Measurements from ENCODE around the gene C3orf20. TPM values are rescaled to one million over a fixed set of nuclear protein-coding genes. Genes with fewer than 3 reads are reported as not detected.

The C3orf20 gene
- total and polyA plus RNA-seq, 9 of the 15 experiments (the other 6 are each of a cell fraction or from before 2014, with no cell fraction given), result 0.04 TPM; not detected in 8

DNA sequence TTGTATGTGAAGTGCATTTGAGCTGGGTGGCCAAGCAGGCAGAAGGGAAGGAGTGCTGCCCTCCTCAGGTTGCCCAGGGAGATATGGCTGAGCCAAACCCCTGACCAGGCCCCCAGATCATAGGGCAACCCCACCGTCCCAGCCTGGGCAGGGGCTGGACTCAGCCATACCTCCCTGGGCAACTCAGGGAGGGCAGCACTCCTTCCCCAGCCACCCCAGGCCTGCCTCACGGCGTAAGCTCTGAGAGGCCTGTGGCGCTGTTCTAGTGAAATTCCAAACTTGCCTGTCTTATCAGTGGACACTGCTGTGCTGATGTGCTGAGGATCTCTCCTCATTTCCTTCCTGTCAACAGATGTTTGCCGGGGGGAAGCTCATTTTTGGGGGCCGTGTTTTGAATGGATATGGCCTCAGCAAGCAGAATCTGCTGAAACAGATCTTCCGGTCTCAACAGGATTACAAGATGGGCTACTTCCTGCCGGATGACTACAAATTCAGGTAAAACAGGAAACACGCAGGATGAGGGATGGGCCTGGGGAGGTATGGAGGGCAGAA lies 86.3 kb downstream of the C3orf20 start:
- ChIA-PET POLR2A (interaction anchor here (0.6 to 0.7 kb wide), 2 partner anchors 94 to 110 kb away, joined by 3 to 4 read pairs; partner anchors contain the start of gene CCDC174), CTCF (ENCODE audit: low intra/inter-chr PET ratio) (no interaction called here)
- no peaks in the 10 kb centered on the region for H4K20me1 ChIP-seq (replicated peaks; ENCODE audit: control insufficient read depth, insufficient read depth, low read length)
- intact Hi-C loops (cut with micrococcal nuclease) (no loop called here), in situ Hi-C loops (cut with MboI) (no loop called here)
- peak overlapping the region; percentile 61 for H2AFZ ChIP-seq (ENCODE audit: low read depth, low read length)
- WGBS (ENCODE audit: insufficient coverage, low coverage, missing lambda C conversion rate), result 18% methylated on average over 9 of the region's 9 CpGs
- H3K27me3 ChIP-seq (ENCODE audit: control insufficient read depth in 2 of 2, insufficient read depth in 2 of 2, low read length in 2 of 2), result peaks cover 7 to 50% of the 10 kb centered on the region in 2 experiments; a peak in 3 of 5 replicates
- H3K4me3 ChIP-seq, result no peak overlapping the region
- H3K9ac ChIP-seq (ENCODE audit: insufficient read depth in 1 of 2, low read depth in 2 of 2, low read length in 2 of 2), result peak overlapping the region; percentile 5 to 30; a peak in 3 of 4 replicates
- no TSS peak for BruUV-seq (replicated peaks)
- no peaks in the 10 kb centered on the region for H3K79me2 ChIP-seq (ENCODE audit: control insufficient read depth, insufficient read depth, low read length)
- no peaks in the 10 kb centered on the region for H3K9me1 ChIP-seq (ENCODE audit: control insufficient read depth, insufficient read depth, low read length)
- no peak overlapping the region for H3K27ac ChIP-seq (ENCODE audit: extremely low read depth, low read depth, low read length)
- peak overlapping the region; percentile 42; the same call in 1 of the 2 replicates for H3K4me2 ChIP-seq (ENCODE audit: insufficient read depth, low read length)
- FAIRE-seq (peak; percentile 49), DNase-seq (ENCODE audit: extremely low read depth in 1 of 4, low spot score in 3 of 4) (peak in 2 of 4 experiments; percentile 18 to 36), ATAC-seq (peak; percentile 67)
- no peaks in the 10 kb centered on the region for H3K9me3 ChIP-seq (replicated peaks; ENCODE audit: control insufficient read depth, insufficient read depth, low read depth, low read length)
- no peaks in the 10 kb centered on the region for H3K36me3 ChIP-seq (ENCODE audit: control insufficient read depth, insufficient read depth, low read length)
- H3K4me1 ChIP-seq (replicated peaks in 1 of 2; ENCODE audit: control insufficient read depth in 2 of 2, insufficient read depth in 2 of 2, low read length in 2 of 2), result peaks cover 10 to 18% of the 10 kb centered on the region in 2 experiments; a peak in 3 of 5 replicates
- TF ChIP-seq ZNF165 (CRISPR knock-in tag; IDR thresholded peaks at IDR 0.05; ENCODE audit: borderline replicate concordance), result no peak
- no peak for TF ChIP-seq FOS (IDR thresholded peaks at IDR 0.05; ENCODE audit: extremely low read depth, insufficient read length)
- TF ChIP-seq, protein P1, sequence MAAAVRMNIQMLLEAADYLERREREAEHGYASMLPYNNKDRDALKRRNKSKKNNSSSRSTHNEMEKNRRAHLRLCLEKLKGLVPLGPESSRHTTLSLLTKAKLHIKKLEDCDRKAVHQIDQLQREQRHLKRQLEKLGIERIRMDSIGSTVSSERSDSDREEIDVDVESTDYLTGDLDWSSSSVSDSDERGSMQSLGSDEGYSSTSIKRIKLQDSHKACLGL (CRISPR knock-in tag; IDR thresholded peaks at IDR 0.05; ENCODE audit: borderline replicate concordance, poor library complexity, severe bottlenecking), result no peak
- TF ChIP-seq, protein P2, sequence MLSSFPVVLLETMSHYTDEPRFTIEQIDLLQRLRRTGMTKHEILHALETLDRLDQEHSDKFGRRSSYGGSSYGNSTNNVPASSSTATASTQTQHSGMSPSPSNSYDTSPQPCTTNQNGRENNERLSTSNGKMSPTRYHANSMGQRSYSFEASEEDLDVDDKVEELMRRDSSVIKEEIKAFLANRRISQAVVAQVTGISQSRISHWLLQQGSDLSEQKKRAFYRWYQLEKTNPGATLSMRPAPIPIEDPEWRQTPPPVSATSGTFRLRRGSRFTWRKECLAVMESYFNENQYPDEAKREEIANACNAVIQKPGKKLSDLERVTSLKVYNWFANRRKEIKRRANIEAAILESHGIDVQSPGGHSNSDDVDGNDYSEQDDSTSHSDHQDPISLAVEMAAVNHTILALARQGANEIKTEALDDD (IDR thresholded peaks at IDR 0.05), result no peak
- TF ChIP-seq, protein P3, sequence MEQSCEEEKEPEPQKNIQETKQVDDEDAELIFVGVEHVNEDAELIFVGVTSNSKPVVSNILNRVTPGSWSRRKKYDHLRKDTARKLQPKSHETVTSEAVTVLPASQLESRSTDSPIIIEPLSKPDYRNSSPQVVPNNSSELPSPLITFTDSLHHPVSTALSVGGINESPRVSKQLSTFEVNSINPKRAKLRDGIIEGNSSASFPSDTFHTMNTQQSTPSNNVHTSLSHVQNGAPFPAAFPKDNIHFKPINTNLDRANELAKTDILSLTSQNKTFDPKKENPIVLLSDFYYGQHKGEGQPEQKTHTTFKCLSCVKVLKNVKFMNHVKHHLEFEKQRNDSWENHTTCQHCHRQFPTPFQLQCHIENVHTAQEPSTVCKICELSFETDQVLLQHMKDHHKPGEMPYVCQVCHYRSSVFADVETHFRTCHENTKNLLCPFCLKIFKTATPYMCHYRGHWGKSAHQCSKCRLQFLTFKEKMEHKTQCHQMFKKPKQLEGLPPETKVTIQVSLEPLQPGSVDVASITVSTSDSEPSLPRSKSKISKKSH (CRISPR knock-in tag; IDR thresholded peaks at IDR 0.05), result no peak
- TF ChIP-seq YBX1 (IDR thresholded peaks at IDR 0.05), result no peak
- TF ChIP-seq NFATC3 (IDR thresholded peaks at IDR 0.05), result no peak
- no peak for TF ChIP-seq NCOA2 (IDR thresholded peaks at IDR 0.05; ENCODE audit: partially characterized antibody in 2 of 2)
- TF ChIP-seq, protein P4, sequence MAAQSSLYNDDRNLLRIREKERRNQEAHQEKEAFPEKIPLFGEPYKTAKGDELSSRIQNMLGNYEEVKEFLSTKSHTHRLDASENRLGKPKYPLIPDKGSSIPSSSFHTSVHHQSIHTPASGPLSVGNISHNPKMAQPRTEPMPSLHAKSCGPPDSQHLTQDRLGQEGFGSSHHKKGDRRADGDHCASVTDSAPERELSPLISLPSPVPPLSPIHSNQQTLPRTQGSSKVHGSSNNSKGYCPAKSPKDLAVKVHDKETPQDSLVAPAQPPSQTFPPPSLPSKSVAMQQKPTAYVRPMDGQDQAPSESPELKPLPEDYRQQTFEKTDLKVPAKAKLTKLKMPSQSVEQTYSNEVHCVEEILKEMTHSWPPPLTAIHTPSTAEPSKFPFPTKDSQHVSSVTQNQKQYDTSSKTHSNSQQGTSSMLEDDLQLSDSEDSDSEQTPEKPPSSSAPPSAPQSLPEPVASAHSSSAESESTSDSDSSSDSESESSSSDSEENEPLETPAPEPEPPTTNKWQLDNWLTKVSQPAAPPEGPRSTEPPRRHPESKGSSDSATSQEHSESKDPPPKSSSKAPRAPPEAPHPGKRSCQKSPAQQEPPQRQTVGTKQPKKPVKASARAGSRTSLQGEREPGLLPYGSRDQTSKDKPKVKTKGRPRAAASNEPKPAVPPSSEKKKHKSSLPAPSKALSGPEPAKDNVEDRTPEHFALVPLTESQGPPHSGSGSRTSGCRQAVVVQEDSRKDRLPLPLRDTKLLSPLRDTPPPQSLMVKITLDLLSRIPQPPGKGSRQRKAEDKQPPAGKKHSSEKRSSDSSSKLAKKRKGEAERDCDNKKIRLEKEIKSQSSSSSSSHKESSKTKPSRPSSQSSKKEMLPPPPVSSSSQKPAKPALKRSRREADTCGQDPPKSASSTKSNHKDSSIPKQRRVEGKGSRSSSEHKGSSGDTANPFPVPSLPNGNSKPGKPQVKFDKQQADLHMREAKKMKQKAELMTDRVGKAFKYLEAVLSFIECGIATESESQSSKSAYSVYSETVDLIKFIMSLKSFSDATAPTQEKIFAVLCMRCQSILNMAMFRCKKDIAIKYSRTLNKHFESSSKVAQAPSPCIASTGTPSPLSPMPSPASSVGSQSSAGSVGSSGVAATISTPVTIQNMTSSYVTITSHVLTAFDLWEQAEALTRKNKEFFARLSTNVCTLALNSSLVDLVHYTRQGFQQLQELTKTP (IDR thresholded peaks at IDR 0.05; ENCODE audit: low read depth in 1 of 2, partially characterized antibody in 2 of 2), result no peak
- no peak for TF ChIP-seq SP2 (IDR thresholded peaks at IDR 0.05; ENCODE audit: extremely low read depth, low read depth, low read length, poor library complexity, severe bottlenecking)
- no peak for TF ChIP-seq ZKSCAN1 (IDR thresholded peaks at IDR 0.05; ENCODE audit: low read depth, low read length)
- TF ChIP-seq, protein P5, sequence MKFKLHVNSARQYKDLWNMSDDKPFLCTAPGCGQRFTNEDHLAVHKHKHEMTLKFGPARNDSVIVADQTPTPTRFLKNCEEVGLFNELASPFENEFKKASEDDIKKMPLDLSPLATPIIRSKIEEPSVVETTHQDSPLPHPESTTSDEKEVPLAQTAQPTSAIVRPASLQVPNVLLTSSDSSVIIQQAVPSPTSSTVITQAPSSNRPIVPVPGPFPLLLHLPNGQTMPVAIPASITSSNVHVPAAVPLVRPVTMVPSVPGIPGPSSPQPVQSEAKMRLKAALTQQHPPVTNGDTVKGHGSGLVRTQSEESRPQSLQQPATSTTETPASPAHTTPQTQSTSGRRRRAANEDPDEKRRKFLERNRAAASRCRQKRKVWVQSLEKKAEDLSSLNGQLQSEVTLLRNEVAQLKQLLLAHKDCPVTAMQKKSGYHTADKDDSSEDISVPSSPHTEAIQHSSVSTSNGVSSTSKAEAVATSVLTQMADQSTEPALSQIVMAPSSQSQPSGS (CRISPR knock-in tag; IDR thresholded peaks at IDR 0.05), result no peak
- no peak for TF ChIP-seq SMARCE1 (IDR thresholded peaks at IDR 0.05)
- no peak for TF ChIP-seq NCOA6 (IDR thresholded peaks at IDR 0.05)
